PC-3 (cell line): Measurements from ENCODE around the gene ZNF487. TPM values are rescaled to one million over a fixed set of nuclear protein-coding genes. Genes with fewer than 3 reads are reported as not detected.

Experiments
- ATAC-seq: fragments of 200-7000 bp; cut with Tn5 transposase; 2 replicates; pipeline ENCODE4 v1.9.1; 2020; ENCODE audit warnings: mild to moderate bottlenecking, moderate library complexity
- Bru-seq: library from RNA; stranded (reverse); fragments of 400-500 nt; gene quantifications from one replicate; lab custom pipeline; 2021; lab: Mats Ljungman, UMichigan
- BruChase-seq, 2 experiments: library from RNA; stranded (reverse); fragments of 400-500 nt; gene quantifications; one replicate each; lab custom pipeline; 2021; lab: Mats Ljungman, UMichigan
- BruUV-seq: library from RNA; stranded (reverse); fragments of 400-500 nt; replicated peaks from 2 replicates; lab custom pipeline; 2021; lab: Mats Ljungman, UMichigan
- CTCF ChIA-PET: fragments of 300-600 bp; sonication (Branson Sonifier 250); formaldehyde crosslinking; loops from one replicate; lab custom pipeline; 2022; ENCODE audit warnings: antibody characterized with exemption; lab: Charles Lee
- POLR2A ChIA-PET: fragments of 300-600 bp; sonication (Branson Sonifier 250); formaldehyde crosslinking; loops from one replicate; lab custom pipeline; 2022; ENCODE audit warnings: antibody characterized with exemption; ENCODE audit not compliant: unreplicated experiment; lab: Charles Lee
- DNase-seq: peaks from one replicate; pipeline ENCODE4 v3.0.0-alpha.2; 2015
- H2AFZ ChIP-seq: fragments of 300-600 bp; sonication (generic); 2 replicates; pipeline ENCODE4 v1.6.0; 2016; ENCODE audit warnings: antibody characterized with exemption, low read length
- H3F3A ChIP-seq: fragments of 300-600 bp; sonication (generic); one replicate; pipeline ENCODE4 v1.6.0; 2017; ENCODE audit warnings: antibody characterized with exemption, low read length, control low read depth, mild to moderate bottlenecking; ENCODE audit not compliant: unreplicated experiment
- H3K27ac ChIP-seq: fragments of 300-600 bp; sonication (generic); 2 replicates; pipeline ENCODE4 v1.5.1; 2016; ENCODE audit warnings: mild to moderate bottlenecking, low read length
- H3K27me3 ChIP-seq: fragments of 300-600 bp; sonication (generic); 2 replicates; pipeline ENCODE4 v1.6.1; 2016; ENCODE audit warnings: low read length, mixed read lengths
- H3K36me3 ChIP-seq: fragments of 300-600 bp; sonication (generic); 2 replicates; pipeline ENCODE4 v1.6.1; 2016; ENCODE audit warnings: low read depth, mixed run types, low read length, mixed read lengths
- H3K4me1 ChIP-seq: fragments of 300-600 bp; sonication (generic); 2 replicates; pipeline ENCODE4 v1.5.1; 2016; ENCODE audit warnings: low read length; ENCODE audit not compliant: insufficient read depth
- H3K4me2 ChIP-seq: fragments of 300-600 bp; sonication (generic); 2 replicates; pipeline ENCODE4 v1.6.0; 2016; ENCODE audit warnings: low read length
- H3K4me3 ChIP-seq: fragments of 300-600 bp; sonication (generic); 2 replicates; pipeline ENCODE4 v1.5.1; 2016; ENCODE audit warnings: mild to moderate bottlenecking, low read length, mixed read lengths
- H3K79me2 ChIP-seq: fragments of 300-600 bp; sonication (generic); 2 replicates; pipeline ENCODE4 v1.6.1; 2017; ENCODE audit warnings: low read length, mixed read lengths
- H3K9ac ChIP-seq: fragments of 300-600 bp; sonication (generic); 2 replicates; pipeline ENCODE4 v1.6.0; 2016; ENCODE audit warnings: mild to moderate bottlenecking, low read length
- H3K9me2 ChIP-seq: fragments of 300-600 bp; sonication (generic); replicated peaks from 2 replicates; pipeline ENCODE4 v1.6.1; 2016; ENCODE audit warnings: mixed run types, low read length, mixed read lengths
- H3K9me3 ChIP-seq: fragments of 300-600 bp; sonication (generic); 2 replicates; pipeline ENCODE4 v1.6.1; 2016; ENCODE audit warnings: low read length, mixed read lengths
- H4K20me1 ChIP-seq: fragments of 300-600 bp; sonication (generic); 2 replicates; pipeline ENCODE4 v1.6.1; 2016; ENCODE audit warnings: low read length, mixed read lengths
- CTCF ChIP-seq: fragments of 300-600 bp; sonication (generic); conservative IDR thresholded peaks from 2 replicates; pipeline ENCODE4 v1.5.1; 2017; ENCODE audit warnings: antibody characterized with exemption, low read depth, mild to moderate bottlenecking, low read length
- EZH2 ChIP-seq: fragments of 300-600 bp; sonication (generic); IDR thresholded peaks from one replicate; pipeline ENCODE4 v1.6.1; 2017; ENCODE audit warnings: antibody characterized with exemption, mild to moderate bottlenecking, low read length; ENCODE audit not compliant: unreplicated experiment
- EZH2phosphoT487 ChIP-seq: fragments of 300-600 bp; sonication (generic); IDR thresholded peaks from 2 replicates; pipeline ENCODE4 v1.6.1; 2018; ENCODE audit warnings: mild to moderate bottlenecking, antibody characterized with exemption, low read length, borderline replicate concordance
- intact Hi-C: fragments of 100-400 bp; cut with micrococcal nuclease; formaldehyde crosslinking; loops from 2 replicates; pipeline ENCODE4 v1.9.0; 2023
- long read RNA-seq: library from polyadenylated mRNA; unstranded; transcript quantifications from one replicate; pipeline ENCODE4 v2.0.0, GENCODE V29; 2021; ENCODE audit not compliant: unreplicated experiment
- total RNA-seq: library from RNA; depleted of rRNA; stranded (reverse); fragments of >200 nt; gene quantifications from 2 replicates; pipeline ENCODE4 v1.2.3, GENCODE V29; 2014; rRNA removed

The ZNF487 gene
- total RNA-seq = 7.0 and 9.4 TPM in 2 replicates
- percentile 47 among the genes with signal in this experiment for Bru-seq, nascent RNA
- percentile 47 among the genes with signal in this experiment for BruChase-seq, experiment 1, labeled RNA remaining after a 6-hour chase
- percentile 49 among the genes with signal in this experiment for BruChase-seq, experiment 2, labeled RNA remaining after a 2-hour chase
- long read RNA-seq, partial matches to known transcripts = 0 of 5 reads
- long read RNA-seq, other reads (novel, unspliced or antisense) = 3 of 5 reads

GRCh38 chr10:43436291-43437140, at the start of gene ZNF487:
ZNF487 (plus strand) TSS chr10:43437111; CDS start chr10:43475814, 38,703 bp downstream.
- Histone ChIP-seq H3K9me3 (no peaks in the 10 kb centered on the region), H3K9ac (peak within 1 kb of the TSS; percentile 80), H3K79me2 (peaks cover 13% of the 10 kb centered on the region), H3K27ac (peak within 1 kb of the TSS; percentile 83), H4K20me1 (no peaks in the 10 kb centered on the region), H3K36me3 (no peaks in the 10 kb centered on the region), H3K9me2 (no peaks in the 10 kb centered on the region), H2AFZ (peak within 1 kb of the TSS; percentile 87), H3F3A (no peaks in the 10 kb centered on the region), H3K4me3 (peak within 1 kb of the TSS; percentile 78), H3K4me1 (peaks cover 5% of the 10 kb centered on the region; the same call in 1 of the 2 replicates), H3K27me3 (no peaks in the 10 kb centered on the region), H3K4me2 (peak within 1 kb of the TSS; percentile 91)
- ATAC-seq (peak; percentile 95), DNase-seq (peak; percentile 93)
- ChIA-PET POLR2A (interaction anchor here (0.7 kb wide), 2 partner anchors 25 to 149 kb away, joined by 3 to 4 read pairs; no protein-coding TSS in a partner anchor), CTCF (no interaction called here)
- intact Hi-C loops = loop anchor here (1.0 to 5.0 kb wide), 3 partner anchors 27 to 296 kb away; partner anchors contain the start of gene HNRNPF
- BruUV-seq = TSS peak; percentile 98
- TF ChIP-seq EZH2phosphoT487 (no peak), EZH2 (no peak), CTCF (no peak)

- intact Hi-C loops = no loop called here
- Histone ChIP-seq H3K4me3 (no peak overlapping the region), H3K27me3 (no peaks in the 10 kb centered on the region), H3K9me3 (no peaks in the 10 kb centered on the region), H3K4me2 (no peak overlapping the region), H3K36me3 (peaks cover 69% of the 10 kb centered on the region), H2AFZ (no peak overlapping the region), H4K20me1 (peaks cover 80% of the 10 kb centered on the region), H3K79me2 (peaks cover 54% of the 10 kb centered on the region), H3K4me1 (no peaks in the 10 kb centered on the region), H3K9ac (no peak overlapping the region), H3F3A (peaks cover 12% of the 10 kb centered on the region), H3K27ac (no peak overlapping the region), H3K9me2 (no peaks in the 10 kb centered on the region)
- no TSS peak for BruUV-seq
- TF ChIP-seq CTCF (no peak), EZH2phosphoT487 (no peak), EZH2 (no peak)
- no peak for DNase-seq
- no peak for ATAC-seq
- ChIA-PET POLR2A (no interaction called here), CTCF (no interaction called here)
These were observed 49.3 kb upstream of the ZNF487 start for GRCh38 chr10:43387678-43388032.
